Testis (tissue), 3 donors: Measurements from ENCODE around the gene ARHGAP19. TPM values are rescaled to one million over a fixed set of nuclear protein-coding genes. Genes with fewer than 3 reads are reported as not detected.

Experiments used
- DNase-seq: peaks from one replicate; pipeline ENCODE4 v3.0.0-alpha.2; 2019
- H3K27ac ChIP-seq, 2 donors: fragments of 200-600 bp; sonication (generic); one replicate each; pipeline ENCODE4 v1.5.1; 2019
- H3K27me3 ChIP-seq: fragments of 200-600 bp; sonication (generic); one replicate; pipeline ENCODE4 v1.5.1; 2019
- H3K36me3 ChIP-seq: fragments of 200-600 bp; sonication (generic); one replicate; pipeline ENCODE4 v1.5.1; 2017; ENCODE audit warnings: low read depth; ENCODE audit errors: missing control alignments
- H3K4me1 ChIP-seq: fragments of 200-600 bp; sonication (generic); one replicate; pipeline ENCODE4 v1.5.1; 2019
- H3K4me3 ChIP-seq, 2 donors: fragments of 200-600 bp; sonication (generic); one replicate each; pipeline ENCODE4 v1.5.1; 2017 to 2019
- H3K9me3 ChIP-seq: fragments of 200-600 bp; sonication (generic); one replicate; pipeline ENCODE4 v1.5.1; 2017
- POLR2A ChIP-seq: fragments of 450-650 bp; IDR thresholded peaks from one replicate; pipeline ENCODE4 v1.6.1; 2017; ENCODE audit warnings: antibody characterized with exemption, mild to moderate bottlenecking, moderate library complexity
- WGBS, 2 donors: methylation state at CpG; one replicate each; pipeline ENCODE4 v1.1.5; 2018; 5-methylcytosine and 5-hydroxymethylcytosine counted together
- intact Hi-C: fragments of 100-400 bp; cut with DNase I; formaldehyde crosslinking; loops from one replicate; pipeline ENCODE4 v1.15.1; 2023; ENCODE audit warnings: low total_unique reads
- polyA plus RNA-seq: library from polyadenylated mRNA; stranded (reverse); fragments of 350-450 nt; fragmentation: Illumina TruSeq; extraction: RNeasy Lipid Tissue Mini Kit (QIAGEN cat#74804); gene quantifications from one replicate; pipeline ENCODE4 v1.2.3, GENCODE V29; 2014; ENCODE audit warnings: low read depth, low replicate concordance; ENCODE audit not compliant: insufficient read depth
- total RNA-seq, 2 donors: library from RNA; depleted of rRNA; stranded (reverse); fragments of >200 nt; gene quantifications; one replicate each; pipeline ENCODE4 v1.2.3, GENCODE V29; 2016
- TF ChIP-seq, protein P1 (sequence below), 3 experiments: fragments of 450-650 bp in 2 of 3; fragments of 200-600 bp in 1 of 3; sonication (generic) in 1 of 3; IDR thresholded peaks; one replicate each; pipeline ENCODE4 v1.5.1; 2016 to 2019; ENCODE audit warnings: antibody characterized with exemption in 3 of 3, mild to moderate bottlenecking in 2 of 3, moderate library complexity in 1 of 3

The ARHGAP19 gene
- total and polyA plus RNA-seq, 3 donors from 2014 or later = 40.5 to 54.6 (median 50.0) TPM

DNA sequence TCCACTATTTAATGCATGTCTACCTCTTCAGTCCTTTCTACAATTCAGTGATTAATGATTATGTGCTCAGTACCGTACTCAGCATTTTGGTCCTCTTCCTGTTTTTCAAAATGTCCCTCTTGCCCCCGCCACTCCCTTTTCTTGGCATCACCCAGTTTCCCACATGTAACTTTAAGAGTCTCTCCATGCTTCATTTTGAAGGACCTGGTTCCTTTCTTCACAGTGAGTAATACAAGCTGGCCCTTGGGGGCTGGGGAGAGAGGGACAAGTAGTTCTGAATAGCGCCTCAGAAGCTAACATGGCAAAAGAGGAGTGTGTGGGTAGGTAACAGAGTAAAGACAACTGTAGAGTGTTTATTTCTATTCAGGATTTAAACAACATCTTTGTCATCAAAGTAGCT is 72.1 kb downstream of the ARHGAP19 start:
- Histone ChIP-seq H3K27me3 (no peaks in the 10 kb centered on the region), H3K36me3 (no peaks in the 10 kb centered on the region), H3K27ac (no peak overlapping the region), H3K9me3 (no peaks in the 10 kb centered on the region), H3K4me1 (no peaks in the 10 kb centered on the region), H3K4me3 (no peak overlapping the region)
- TF ChIP-seq POLR2A = no peak
- TF ChIP-seq, protein P1, sequence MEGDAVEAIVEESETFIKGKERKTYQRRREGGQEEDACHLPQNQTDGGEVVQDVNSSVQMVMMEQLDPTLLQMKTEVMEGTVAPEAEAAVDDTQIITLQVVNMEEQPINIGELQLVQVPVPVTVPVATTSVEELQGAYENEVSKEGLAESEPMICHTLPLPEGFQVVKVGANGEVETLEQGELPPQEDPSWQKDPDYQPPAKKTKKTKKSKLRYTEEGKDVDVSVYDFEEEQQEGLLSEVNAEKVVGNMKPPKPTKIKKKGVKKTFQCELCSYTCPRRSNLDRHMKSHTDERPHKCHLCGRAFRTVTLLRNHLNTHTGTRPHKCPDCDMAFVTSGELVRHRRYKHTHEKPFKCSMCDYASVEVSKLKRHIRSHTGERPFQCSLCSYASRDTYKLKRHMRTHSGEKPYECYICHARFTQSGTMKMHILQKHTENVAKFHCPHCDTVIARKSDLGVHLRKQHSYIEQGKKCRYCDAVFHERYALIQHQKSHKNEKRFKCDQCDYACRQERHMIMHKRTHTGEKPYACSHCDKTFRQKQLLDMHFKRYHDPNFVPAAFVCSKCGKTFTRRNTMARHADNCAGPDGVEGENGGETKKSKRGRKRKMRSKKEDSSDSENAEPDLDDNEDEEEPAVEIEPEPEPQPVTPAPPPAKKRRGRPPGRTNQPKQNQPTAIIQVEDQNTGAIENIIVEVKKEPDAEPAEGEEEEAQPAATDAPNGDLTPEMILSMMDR (IDR thresholded peaks at IDR 0.05) = no peak
- DNase-seq = no peak
- 91 to 100% methylated on average over 3 of the region's 3 CpGs for WGBS, 2 donors
- intact Hi-C loops = no loop called here

DNA sequence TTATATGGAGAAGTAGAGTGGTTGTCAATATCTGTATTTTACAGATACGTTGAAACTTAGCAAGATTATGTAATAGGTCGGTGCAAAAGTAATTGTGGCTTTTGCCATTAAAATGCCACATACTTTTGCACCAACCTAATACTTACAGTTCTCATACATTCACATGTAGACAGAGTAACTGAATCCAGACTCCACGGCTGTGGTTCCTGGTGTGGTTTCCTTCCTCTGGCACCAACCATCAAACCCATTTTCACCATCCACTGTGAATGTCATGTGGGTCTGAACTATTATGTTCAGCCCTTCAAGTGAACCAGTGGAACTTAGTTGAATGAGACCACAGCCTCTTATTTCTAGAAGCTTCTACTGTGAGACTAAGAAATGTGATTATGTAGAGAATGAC is 75.1 kb downstream of the ARHGAP19 start:
- intact Hi-C loops = no loop called here
- no peaks in the 10 kb centered on the region for H3K9me3 ChIP-seq
- no peak overlapping the region for H3K27ac ChIP-seq
- no peaks in the 10 kb centered on the region for H3K36me3 ChIP-seq
- no peak overlapping the region for H3K4me3 ChIP-seq
- no peaks in the 10 kb centered on the region for H3K4me1 ChIP-seq
- DNase-seq = no peak
- no peaks in the 10 kb centered on the region for H3K27me3 ChIP-seq
- TF ChIP-seq POLR2A = no peak
- TF ChIP-seq, protein P1 (IDR thresholded peaks at IDR 0.05) = no peak
- WGBS, 2 donors = 78 to 84% methylated on average over 3 of the region's 3 CpGs

DNA sequence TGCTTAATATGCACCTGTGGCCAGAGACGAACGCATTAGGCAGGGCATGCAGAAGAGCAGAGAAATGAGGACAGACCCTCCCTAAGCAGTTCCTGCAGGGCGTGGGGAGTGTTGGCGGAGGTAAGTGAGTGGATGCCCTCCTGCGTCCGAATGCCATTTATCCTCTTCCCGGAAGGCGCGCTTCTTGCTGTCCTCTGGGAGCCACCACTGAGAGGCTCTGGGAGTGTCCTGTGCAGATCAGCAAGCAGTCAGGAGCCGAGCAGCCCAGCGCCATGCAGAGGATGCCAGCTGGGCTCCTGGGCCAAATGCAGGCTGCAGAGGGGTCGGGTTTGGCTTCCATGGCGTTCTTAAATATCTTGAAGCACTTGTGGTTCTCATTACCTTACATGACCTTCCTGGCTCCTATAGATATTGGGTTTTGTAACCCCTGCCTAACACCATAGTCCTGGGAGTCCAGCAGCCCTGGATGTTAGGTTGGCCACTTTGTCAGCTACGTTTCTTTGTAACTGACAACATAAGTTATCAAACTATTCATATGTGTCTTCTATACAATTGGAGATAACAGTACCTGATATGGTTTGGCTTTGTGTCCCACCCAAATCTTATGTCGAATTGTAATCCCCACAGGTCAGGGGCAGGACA is 76.7 kb downstream of the ARHGAP19 start:
- H3K4me3 ChIP-seq = no peak overlapping the region
- H3K27ac ChIP-seq = no peak overlapping the region
- no peaks in the 10 kb centered on the region for H3K36me3 ChIP-seq
- no peaks in the 10 kb centered on the region for H3K27me3 ChIP-seq
- 86 to 92% methylated on average over 6 to 15 of the region's 15 CpGs for WGBS, 2 donors
- no peak for DNase-seq
- no peaks in the 10 kb centered on the region for H3K4me1 ChIP-seq
- intact Hi-C loops = no loop called here
- H3K9me3 ChIP-seq = no peaks in the 10 kb centered on the region
- TF ChIP-seq POLR2A = no peak
- TF ChIP-seq, protein P1 (IDR thresholded peaks at IDR 0.05) = no peak

DNA sequence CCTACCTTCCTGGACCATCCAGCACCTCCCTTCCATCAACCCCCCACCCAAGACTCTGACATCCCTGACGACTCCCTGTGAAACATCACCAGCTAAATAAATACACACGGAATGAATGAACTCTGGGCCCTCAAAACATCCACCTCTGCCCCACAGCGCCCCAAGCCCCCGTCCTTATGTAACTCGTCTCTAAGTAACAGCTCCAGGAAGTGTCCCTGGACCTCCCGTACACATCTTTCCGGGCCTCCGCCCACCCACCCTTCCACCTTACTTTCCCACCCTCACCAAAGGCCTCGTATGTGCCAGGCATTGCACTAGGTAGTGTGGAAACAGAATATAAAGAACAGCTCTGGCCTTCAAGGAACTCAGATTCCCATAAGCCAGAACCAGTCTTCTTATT is 79.0 kb downstream of the ARHGAP19 start:
- Histone ChIP-seq H3K27ac (no peak overlapping the region), H3K36me3 (no peaks in the 10 kb centered on the region), H3K27me3 (no peaks in the 10 kb centered on the region), H3K4me1 (no peaks in the 10 kb centered on the region), H3K4me3 (no peak overlapping the region), H3K9me3 (no peaks in the 10 kb centered on the region)
- WGBS, 2 donors = 69 to 78% methylated on average over 9 of the region's 9 CpGs
- DNase-seq = no peak
- TF ChIP-seq, protein P1 (IDR thresholded peaks at IDR 0.05) = no peak
- TF ChIP-seq POLR2A = no peak
- intact Hi-C loops = no loop called here

DNA sequence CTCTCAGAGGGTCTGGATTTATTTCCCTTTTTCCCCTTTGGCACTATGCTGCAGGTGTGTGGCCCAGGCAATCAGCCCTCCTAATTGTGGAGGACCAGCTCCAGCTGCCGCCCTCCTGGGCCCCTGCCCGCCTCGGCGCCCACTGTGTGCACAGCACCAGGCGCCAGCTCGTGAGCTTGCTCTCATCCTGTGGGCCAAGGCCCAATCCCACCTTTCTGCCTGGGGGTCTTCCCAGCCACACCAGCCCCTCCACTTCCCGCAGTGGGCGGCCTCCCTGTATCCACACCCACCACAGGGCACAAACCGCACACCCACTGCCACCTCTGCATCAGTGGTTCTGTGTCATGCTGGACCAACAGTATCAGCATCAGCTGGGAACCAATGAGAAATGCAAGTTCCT is 81.2 kb downstream of the ARHGAP19 start:
- H3K9me3 ChIP-seq = no peaks in the 10 kb centered on the region
- no peak for DNase-seq
- H3K27me3 ChIP-seq = no peaks in the 10 kb centered on the region
- no peaks in the 10 kb centered on the region for H3K36me3 ChIP-seq
- H3K4me3 ChIP-seq = no peak overlapping the region
- H3K27ac ChIP-seq = no peak overlapping the region
- intact Hi-C loops = no loop called here
- no peaks in the 10 kb centered on the region for H3K4me1 ChIP-seq
- TF ChIP-seq, protein P1 (IDR thresholded peaks at IDR 0.05) = no peak
- WGBS, 2 donors = 84 to 87% methylated on average over 9 of the region's 9 CpGs
